Measurements from ENCODE around the gene TCTN2.

- TF ChIP-seq CTCF (conservative IDR thresholded peaks at IDR 0.05 in 1 of 2, IDR thresholded peaks at IDR 0.05 in 1 of 2; ENCODE audit: low read depth in 1 of 2, low read length in 2 of 2) (no peak), EZH2 (IDR thresholded peaks at IDR 0.05; ENCODE audit: low read length, missing control alignments) (no peak)
Measured at GRCh38 chr12:123696207-123696606, 25.3 kb downstream of the TCTN2 start.

All from fibroblast of lung (primary cell).